Stimulated activated naive CD8-positive, alpha-beta T cell treated with anti-CD3 and anti-CD28 coated beads, Interleukin-15, amount 100 ng/mL, for 72 hours (primary cell): Measurements from ENCODE around the gene KRT84.

Experiments used
- ATAC-seq: fragments of 150-1000 bp; cut with Tn5 transposase; 2 replicates; pipeline ENCODE4 v1.10.0; 2021; ENCODE audit warnings: mild to moderate bottlenecking, moderate library complexity
- DNase-seq, 2 donors: peaks; one replicate each; pipeline ENCODE4 v3.0.0; 2021 to 2022
- H3K27ac Mint-ChIP-seq, 2 donors: one replicate each; pipeline ENCODE4 v1.8.0; 2022; ENCODE audit warnings: mild to moderate bottlenecking in 2 of 2, mixed read lengths in 2 of 2, moderate library complexity in 2 of 2
- H3K27me3 Mint-ChIP-seq: one replicate; pipeline ENCODE4 v1.8.0; 2022; ENCODE audit warnings: mixed read lengths
- H3K4me1 Mint-ChIP-seq: one replicate; pipeline ENCODE4 v1.8.0; 2022; ENCODE audit warnings: mild to moderate bottlenecking, mixed read lengths
- H3K4me3 Mint-ChIP-seq, 2 donors: one replicate each; pipeline ENCODE4 v1.8.0; 2022; ENCODE audit warnings: mild to moderate bottlenecking in 2 of 2, mixed read lengths in 2 of 2, moderate library complexity in 1 of 2
- H3K9me3 Mint-ChIP-seq, 2 donors: one replicate each; pipeline ENCODE4 v1.8.0; 2022; ENCODE audit warnings: mixed read lengths in 2 of 2

Gene KRT84

GRCh38 chr12:52399756-52400155 lies 14.3 kb upstream of the KRT84 start:
- H3K27ac Mint-ChIP-seq, result no peak overlapping the region
- H3K9me3 Mint-ChIP-seq, result no peaks in the 10 kb centered on the region
- ATAC-seq, result no peak
- H3K4me3 Mint-ChIP-seq, result no peak overlapping the region
- H3K4me1 Mint-ChIP-seq, result peaks cover 8% of the 10 kb centered on the region
- no peak for DNase-seq
- no peaks in the 10 kb centered on the region for H3K27me3 Mint-ChIP-seq

GRCh38 chr12:52398176-52398575 lies 12.7 kb upstream of the KRT84 start:
- H3K9me3 Mint-ChIP-seq, result no peaks in the 10 kb centered on the region
- ATAC-seq (no peak), DNase-seq (no peak)
- H3K4me3 Mint-ChIP-seq, result no peak overlapping the region
- H3K27me3 Mint-ChIP-seq, result no peaks in the 10 kb centered on the region
- peaks cover 8% of the 10 kb centered on the region for H3K4me1 Mint-ChIP-seq
- no peak overlapping the region for H3K27ac Mint-ChIP-seq

GRCh38 chr12:52396656-52397055 lies 11.2 kb upstream of the KRT84 start:
- Mint-ChIP-seq H3K4me3 (no peak overlapping the region), H3K4me1 (peaks cover 8% of the 10 kb centered on the region), H3K9me3 (no peaks in the 10 kb centered on the region), H3K27me3 (no peaks in the 10 kb centered on the region), H3K27ac (peak overlapping the region in 1 of 2 donors; percentile 60)
- DNase-seq (no peak), ATAC-seq (no peak)

- Mint-ChIP-seq H3K27ac (no peak overlapping the region), H3K9me3 (no peaks in the 10 kb centered on the region), H3K4me3 (no peak overlapping the region), H3K4me1 (peaks cover 8% of the 10 kb centered on the region), H3K27me3 (no peaks in the 10 kb centered on the region)
- no peak for ATAC-seq
- DNase-seq, result no peak
Observed at GRCh38 chr12:52395761-52396434, 10.4 kb upstream of the KRT84 start.

- no peak overlapping the region for H3K27ac Mint-ChIP-seq
- no peaks in the 10 kb centered on the region for H3K9me3 Mint-ChIP-seq
- H3K4me3 Mint-ChIP-seq, result no peak overlapping the region
- DNase-seq (no peak), ATAC-seq (no peak)
- H3K27me3 Mint-ChIP-seq, result no peaks in the 10 kb centered on the region
- peaks cover 8% of the 10 kb centered on the region for H3K4me1 Mint-ChIP-seq
Observed at GRCh38 chr12:52394836-52395405, 9.5 kb upstream of the KRT84 start.

- no peaks in the 10 kb centered on the region for H3K9me3 Mint-ChIP-seq
- DNase-seq, result no peak
Observed at GRCh38 chr12:52392465-52393007, 7.1 kb upstream of the KRT84 start.

GRCh38 chr12:52391618-52392002 lies 6.2 kb upstream of the KRT84 start:
- no peak overlapping the region for H3K27ac Mint-ChIP-seq
- H3K4me3 Mint-ChIP-seq, result no peak overlapping the region
- no peaks in the 10 kb centered on the region for H3K4me1 Mint-ChIP-seq
- DNase-seq, result no peak
- no peaks in the 10 kb centered on the region for H3K9me3 Mint-ChIP-seq
- ATAC-seq, result no peak
- peaks cover 8% of the 10 kb centered on the region for H3K27me3 Mint-ChIP-seq

More at GRCh38 chr12:52392465-52393007, 7.1 kb upstream of the KRT84 start:
- H3K27ac Mint-ChIP-seq, result peak overlapping the region in 1 of 2 donors; percentile 14
- H3K27me3 Mint-ChIP-seq, result peaks cover 8% of the 10 kb centered on the region
- ATAC-seq, result no peak
- H3K4me1 Mint-ChIP-seq, result no peaks in the 10 kb centered on the region
- H3K4me3 Mint-ChIP-seq, result no peak overlapping the region

GRCh38 chr12:52390739-52391617 lies 5.5 kb upstream of the KRT84 start:
- H3K27ac Mint-ChIP-seq, result no peak overlapping the region
- H3K9me3 Mint-ChIP-seq, result no peaks in the 10 kb centered on the region
- DNase-seq (no peak), ATAC-seq (peak; percentile 22)
- peaks cover 8% of the 10 kb centered on the region for H3K27me3 Mint-ChIP-seq
- H3K4me1 Mint-ChIP-seq, result no peaks in the 10 kb centered on the region
- no peak overlapping the region for H3K4me3 Mint-ChIP-seq

- no peak overlapping the region for H3K4me3 Mint-ChIP-seq
- H3K27me3 Mint-ChIP-seq, result peaks cover 8% of the 10 kb centered on the region
- H3K4me1 Mint-ChIP-seq, result no peaks in the 10 kb centered on the region
- no peak for DNase-seq
- peak overlapping the region in 1 of 2 donors; percentile 47 for H3K27ac Mint-ChIP-seq
- no peak for ATAC-seq
- H3K9me3 Mint-ChIP-seq, result no peaks in the 10 kb centered on the region
Observed at GRCh38 chr12:52389313-52390207, 4.1 kb upstream of the KRT84 start.

- H3K27me3 Mint-ChIP-seq, result peaks cover 8% of the 10 kb centered on the region
- no peak for DNase-seq
- no peak overlapping the region for H3K4me3 Mint-ChIP-seq
- H3K9me3 Mint-ChIP-seq, result no peaks in the 10 kb centered on the region
- H3K4me1 Mint-ChIP-seq, result peaks cover 8% of the 10 kb centered on the region
- no peak for ATAC-seq
- no peak overlapping the region for H3K27ac Mint-ChIP-seq
Observed at GRCh38 chr12:52387859-52388258, 2.4 kb upstream of the KRT84 start.

- no peak overlapping the region for H3K27ac Mint-ChIP-seq
- no peak overlapping the region for H3K4me3 Mint-ChIP-seq
- ATAC-seq (no peak), DNase-seq (no peak)
- no peaks in the 10 kb centered on the region for H3K27me3 Mint-ChIP-seq
- no peaks in the 10 kb centered on the region for H3K9me3 Mint-ChIP-seq
- peaks cover 16% of the 10 kb centered on the region for H3K4me1 Mint-ChIP-seq
Observed at GRCh38 chr12:52383331-52383730, 2.1 kb downstream of the KRT84 start.

GRCh38 chr12:52382854-52383253 lies 2.6 kb downstream of the KRT84 start:
- Mint-ChIP-seq H3K27me3 (no peaks in the 10 kb centered on the region), H3K4me3 (peak overlapping the region in 1 of 2 donors; percentile 24), H3K4me1 (peaks cover 16% of the 10 kb centered on the region), H3K9me3 (no peaks in the 10 kb centered on the region), H3K27ac (no peak overlapping the region)
- DNase-seq, result no peak
- peak; percentile 85 for ATAC-seq

- no peaks in the 10 kb centered on the region for H3K9me3 Mint-ChIP-seq
Observed at GRCh38 chr12:52381206-52381605, 4.2 kb downstream of the KRT84 start.

GRCh38 chr12:52380271-52380694 lies 5.2 kb downstream of the KRT84 start:
- no peak for DNase-seq
- H3K4me1 Mint-ChIP-seq, result peaks cover 16% of the 10 kb centered on the region
- no peak overlapping the region for H3K4me3 Mint-ChIP-seq
- ATAC-seq, result no peak
- no peaks in the 10 kb centered on the region for H3K9me3 Mint-ChIP-seq
- H3K27me3 Mint-ChIP-seq, result no peaks in the 10 kb centered on the region
- H3K27ac Mint-ChIP-seq, result no peak overlapping the region

More at GRCh38 chr12:52381206-52381605, 4.2 kb downstream of the KRT84 start:
- DNase-seq, result no peak
- peak overlapping the region; percentile 4 to 13 for H3K27ac Mint-ChIP-seq
- peaks cover 16% of the 10 kb centered on the region for H3K4me1 Mint-ChIP-seq
- H3K27me3 Mint-ChIP-seq, result no peaks in the 10 kb centered on the region
- no peak for ATAC-seq
- H3K4me3 Mint-ChIP-seq, result no peak overlapping the region

- Mint-ChIP-seq H3K27ac (no peak overlapping the region), H3K9me3 (no peaks in the 10 kb centered on the region), H3K4me1 (peaks cover 16% of the 10 kb centered on the region), H3K4me3 (no peak overlapping the region), H3K27me3 (no peaks in the 10 kb centered on the region)
- DNase-seq (no peak), ATAC-seq (no peak)
Observed at GRCh38 chr12:52379536-52379935, 5.9 kb downstream of the KRT84 start.
